Measurements from ENCODE around the gene ASIC5.

DNA sequence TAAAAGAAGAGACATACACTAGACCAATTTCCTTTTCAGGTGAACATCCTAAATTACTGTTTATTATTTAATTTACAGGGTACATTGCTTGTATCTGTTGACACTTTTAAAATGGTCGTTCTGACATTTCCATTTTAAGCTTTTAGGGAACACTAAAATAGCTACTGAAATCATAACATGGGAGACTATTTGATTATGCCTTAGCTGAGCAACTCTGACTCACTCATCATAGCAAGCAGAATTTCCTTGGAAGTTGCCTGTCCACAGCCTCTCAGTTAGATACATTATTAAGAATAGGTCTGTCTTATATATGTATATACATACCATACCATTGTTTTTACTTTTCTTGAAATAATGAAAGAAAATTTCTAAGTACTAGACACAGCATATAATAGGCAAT, 85.3 kb downstream of the ASIC5 start:
- TF ChIP-seq CTCF (IDR thresholded peaks at IDR 0.05) = no peak
- peak; percentile 52 for TF ChIP-seq POLR2AphosphoS5 (IDR thresholded peaks at IDR 0.05)
- TF ChIP-seq POLR2A (IDR thresholded peaks at IDR 0.05) = no peak
